Measurements from ENCODE around the gene XIRP1.

DNA sequence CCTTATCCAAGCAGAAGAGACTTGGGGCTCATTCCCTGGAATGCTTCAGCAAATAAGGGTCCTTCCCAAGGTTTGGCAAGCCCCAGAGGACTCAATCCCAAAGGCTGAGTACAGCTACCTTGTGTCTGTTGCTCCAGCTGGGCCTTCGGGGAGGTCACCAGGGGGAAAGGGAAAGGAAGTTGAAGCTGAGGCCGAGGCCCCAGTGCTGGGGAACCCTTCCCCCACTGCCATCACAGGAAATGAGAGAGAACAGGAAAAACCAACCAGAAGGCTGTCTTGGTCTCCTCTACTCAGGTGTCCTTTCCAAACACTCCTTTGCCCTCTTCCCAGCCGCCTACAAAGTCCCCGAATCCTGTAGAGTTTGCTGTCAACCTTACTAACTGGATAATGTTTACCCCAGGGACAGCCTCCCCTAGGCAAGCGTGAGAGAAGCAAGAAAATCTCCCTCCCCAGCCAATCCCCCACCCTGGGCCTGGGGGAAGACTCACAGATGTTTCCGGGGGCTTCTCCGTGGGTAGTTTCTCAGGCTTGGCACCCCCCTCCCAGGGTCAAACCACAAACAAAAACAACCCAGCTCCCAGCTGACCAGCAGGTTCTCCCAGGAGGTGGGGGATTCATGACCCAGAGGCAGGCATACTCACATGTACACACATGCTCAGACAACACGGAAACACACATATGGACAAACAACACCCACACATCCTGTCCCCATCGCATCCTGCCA, 44.5 kb downstream of the XIRP1 start:
- TF ChIP-seq, protein P1, sequence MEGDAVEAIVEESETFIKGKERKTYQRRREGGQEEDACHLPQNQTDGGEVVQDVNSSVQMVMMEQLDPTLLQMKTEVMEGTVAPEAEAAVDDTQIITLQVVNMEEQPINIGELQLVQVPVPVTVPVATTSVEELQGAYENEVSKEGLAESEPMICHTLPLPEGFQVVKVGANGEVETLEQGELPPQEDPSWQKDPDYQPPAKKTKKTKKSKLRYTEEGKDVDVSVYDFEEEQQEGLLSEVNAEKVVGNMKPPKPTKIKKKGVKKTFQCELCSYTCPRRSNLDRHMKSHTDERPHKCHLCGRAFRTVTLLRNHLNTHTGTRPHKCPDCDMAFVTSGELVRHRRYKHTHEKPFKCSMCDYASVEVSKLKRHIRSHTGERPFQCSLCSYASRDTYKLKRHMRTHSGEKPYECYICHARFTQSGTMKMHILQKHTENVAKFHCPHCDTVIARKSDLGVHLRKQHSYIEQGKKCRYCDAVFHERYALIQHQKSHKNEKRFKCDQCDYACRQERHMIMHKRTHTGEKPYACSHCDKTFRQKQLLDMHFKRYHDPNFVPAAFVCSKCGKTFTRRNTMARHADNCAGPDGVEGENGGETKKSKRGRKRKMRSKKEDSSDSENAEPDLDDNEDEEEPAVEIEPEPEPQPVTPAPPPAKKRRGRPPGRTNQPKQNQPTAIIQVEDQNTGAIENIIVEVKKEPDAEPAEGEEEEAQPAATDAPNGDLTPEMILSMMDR (IDR thresholded peaks at IDR 0.05): no peak
- TF ChIP-seq POLR2A (IDR thresholded peaks at IDR 0.05): no peak
